ENCODE data around the gene KIF3A.

The KIF3A gene

GRCh38 chr5:132770476-132771159 is 33.3 kb upstream of the KIF3A start:
- DNase-seq (ENCODE audit: low read depth in 2 of 2): no peak

- DNase-seq (ENCODE audit: low read depth in 2 of 2): no peak
These were observed 31.1 kb upstream of the KIF3A start for GRCh38 chr5:132768485-132768868.

- no peak for DNase-seq (ENCODE audit: low read depth in 2 of 2)
These were observed 29.8 kb upstream of the KIF3A start for GRCh38 chr5:132767150-132767549.

- DNase-seq (ENCODE audit: low read depth in 2 of 2): no peak
These were observed 29.4 kb upstream of the KIF3A start for GRCh38 chr5:132766806-132767055.

GRCh38 chr5:132766020-132766805 is 28.9 kb upstream of the KIF3A start:
- no peak for DNase-seq (ENCODE audit: low read depth in 2 of 2)

GRCh38 chr5:132765311-132766019 is 28.1 kb upstream of the KIF3A start:
- no peak for DNase-seq (ENCODE audit: low read depth in 2 of 2)

- DNase-seq (ENCODE audit: low read depth in 2 of 2): no peak
These were observed 27.4 kb upstream of the KIF3A start for GRCh38 chr5:132764671-132765238.

GRCh38 chr5:132764051-132764450 is 26.7 kb upstream of the KIF3A start:
- no peak for DNase-seq (ENCODE audit: low read depth in 2 of 2)

GRCh38 chr5:132763181-132764036 is 26.1 kb upstream of the KIF3A start:
- no peak for DNase-seq (ENCODE audit: low read depth in 2 of 2)

GRCh38 chr5:132762246-132763000 is 25.1 kb upstream of the KIF3A start:
- no peak for DNase-seq (ENCODE audit: low read depth in 2 of 2)

- DNase-seq (ENCODE audit: low read depth in 2 of 2): no peak
These were observed 24.2 kb upstream of the KIF3A start for GRCh38 chr5:132761321-132762240.

GRCh38 chr5:132760601-132761317 is 23.4 kb upstream of the KIF3A start:
- no peak for DNase-seq (ENCODE audit: low read depth in 2 of 2)

GRCh38 chr5:132760049-132760420 is 22.7 kb upstream of the KIF3A start:
- DNase-seq (ENCODE audit: low read depth in 2 of 2): no peak

GRCh38 chr5:132759114-132760048 is 22.0 kb upstream of the KIF3A start:
- no peak for DNase-seq (ENCODE audit: low read depth in 2 of 2)

GRCh38 chr5:132758451-132758850 is 21.1 kb upstream of the KIF3A start:
- DNase-seq (ENCODE audit: low read depth in 2 of 2): no peak

GRCh38 chr5:132756542-132756941 is 19.2 kb upstream of the KIF3A start:
- no peak for DNase-seq (ENCODE audit: low read depth in 2 of 2)

GRCh38 chr5:132754947-132755346 is 17.6 kb upstream of the KIF3A start:
- DNase-seq (ENCODE audit: low read depth in 2 of 2): no peak

GRCh38 chr5:132754111-132754510 is 16.8 kb upstream of the KIF3A start:
- DNase-seq (ENCODE audit: low read depth in 2 of 2): no peak
